ENCODE measurements around the gene SNAPIN.

DNA sequence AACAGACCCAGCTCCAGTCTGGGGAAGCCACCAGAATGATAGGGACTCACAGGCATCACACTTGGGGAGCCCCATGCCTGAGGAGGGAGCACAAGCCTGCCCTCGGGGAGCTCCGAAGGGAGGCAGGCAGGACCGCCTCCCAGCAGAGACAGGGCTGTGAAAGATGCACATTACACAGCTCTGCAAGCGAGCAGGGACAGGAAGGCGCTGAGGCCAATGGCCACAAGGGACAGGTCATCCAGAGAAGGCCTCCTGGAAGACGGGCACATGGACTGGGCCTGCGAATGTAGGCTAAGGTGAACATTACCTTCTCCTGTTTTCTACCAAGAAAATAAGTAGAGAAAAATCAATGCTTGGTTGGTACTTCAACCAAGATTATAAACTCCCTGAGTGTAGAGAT is 24.2 kb downstream of the SNAPIN start:
- TF ChIP-seq, protein P1, sequence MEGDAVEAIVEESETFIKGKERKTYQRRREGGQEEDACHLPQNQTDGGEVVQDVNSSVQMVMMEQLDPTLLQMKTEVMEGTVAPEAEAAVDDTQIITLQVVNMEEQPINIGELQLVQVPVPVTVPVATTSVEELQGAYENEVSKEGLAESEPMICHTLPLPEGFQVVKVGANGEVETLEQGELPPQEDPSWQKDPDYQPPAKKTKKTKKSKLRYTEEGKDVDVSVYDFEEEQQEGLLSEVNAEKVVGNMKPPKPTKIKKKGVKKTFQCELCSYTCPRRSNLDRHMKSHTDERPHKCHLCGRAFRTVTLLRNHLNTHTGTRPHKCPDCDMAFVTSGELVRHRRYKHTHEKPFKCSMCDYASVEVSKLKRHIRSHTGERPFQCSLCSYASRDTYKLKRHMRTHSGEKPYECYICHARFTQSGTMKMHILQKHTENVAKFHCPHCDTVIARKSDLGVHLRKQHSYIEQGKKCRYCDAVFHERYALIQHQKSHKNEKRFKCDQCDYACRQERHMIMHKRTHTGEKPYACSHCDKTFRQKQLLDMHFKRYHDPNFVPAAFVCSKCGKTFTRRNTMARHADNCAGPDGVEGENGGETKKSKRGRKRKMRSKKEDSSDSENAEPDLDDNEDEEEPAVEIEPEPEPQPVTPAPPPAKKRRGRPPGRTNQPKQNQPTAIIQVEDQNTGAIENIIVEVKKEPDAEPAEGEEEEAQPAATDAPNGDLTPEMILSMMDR (conservative IDR thresholded peaks at IDR 0.05; ENCODE audit: low read length), result no peak
- no peak for TF ChIP-seq EZH2phosphoT487 (IDR thresholded peaks at IDR 0.05; ENCODE audit: borderline replicate concordance)

Data from Loucy (cell line).